H1 (cell line): ENCODE data around the gene H6PD. TPM values are rescaled to one million over a fixed set of nuclear protein-coding genes. Genes with fewer than 3 reads are reported as not detected.

ENCODE experiments used
- CTCF ChIA-PET: fragments of 300-600 bp; sonication (Branson Sonifier 250); formaldehyde crosslinking; loops from one replicate; lab custom pipeline; 2021; ENCODE audit not compliant: partially characterized antibody; lab: Charles Lee
- POLR2A ChIA-PET: fragments of 300-600 bp; sonication (Branson Sonifier 250); formaldehyde crosslinking; loops from one replicate; lab custom pipeline; 2021; ENCODE audit warnings: inconsistent platforms; ENCODE audit not compliant: partially characterized antibody; lab: Charles Lee
- DNase-seq, 2 experiments: peaks; one replicate each; pipeline versions ENCODE4 v3.0.0 to v3.0.0-alpha.2; 2010 to 2022; ENCODE audit warnings: low spot score in 2 of 2, low read depth in 1 of 2, mixed read lengths in 1 of 2
- FAIRE-seq: peaks from 2 replicates; lab custom pipeline; 2011; peaks lifted over from hg19 to GRCh38; lab: Jason Lieb, UNC
- H2AFZ ChIP-seq: 2 replicates; pipeline ENCODE4 v1.8.1; 2012; ENCODE audit warnings: low read length, inconsistent platforms
- H2AK5ac ChIP-seq: 2 replicates; pipeline ENCODE4 v1.6.1; 2013; ENCODE audit warnings: low read depth, low read length
- H2BK120ac ChIP-seq: replicated peaks from 2 replicates; pipeline ENCODE3; 2013; ENCODE audit warnings: low read depth, low read length, inconsistent platforms
- H2BK12ac ChIP-seq: 2 replicates; pipeline ENCODE4 v1.6.1; 2013; ENCODE audit warnings: low read depth, low read length
- H2BK15ac ChIP-seq: 2 replicates; pipeline ENCODE4 v1.6.1; 2013; ENCODE audit warnings: low read length
- H2BK20ac ChIP-seq: 2 replicates; pipeline ENCODE4 v1.6.1; 2013; ENCODE audit warnings: low read length
- H2BK5ac ChIP-seq: 2 replicates; pipeline ENCODE4 v1.6.1; 2013; ENCODE audit warnings: low read depth, low read length
- H3K14ac ChIP-seq: 2 replicates; pipeline ENCODE4 v1.6.1; 2013; ENCODE audit warnings: inconsistent platforms; ENCODE audit not compliant: insufficient read length
- H3K18ac ChIP-seq: 2 replicates; pipeline ENCODE4 v1.6.1; 2013; ENCODE audit warnings: low read length; ENCODE audit errors: extremely low read depth
- H3K23ac ChIP-seq: 2 replicates; pipeline ENCODE4 v1.6.1; 2013; ENCODE audit warnings: inconsistent platforms; ENCODE audit not compliant: insufficient read length
- H3K23me2 ChIP-seq: 2 replicates; pipeline ENCODE4 v1.6.1; 2013; ENCODE audit warnings: low read depth, low read length
- H3K27ac ChIP-seq: 2 replicates; pipeline ENCODE4 v1.6.1; 2011; ENCODE audit warnings: low read depth, low read length, inconsistent platforms
- H3K27me3 ChIP-seq, 4 experiments: replicated peaks in 1 of 4; 1 replicate in 1 of 4; 2 replicates in 3 of 4; pipeline versions ENCODE4 v1.6.1 to v1.8.1; 2011 to 2013; ENCODE audit warnings: low read length in 3 of 4, mild to moderate bottlenecking in 3 of 4, inconsistent platforms in 2 of 4, mixed read lengths in 2 of 4, moderate library complexity in 1 of 4; ENCODE audit not compliant: control insufficient read depth in 3 of 4, insufficient read depth in 3 of 4; ENCODE audit errors: extremely low read depth in 1 of 4
- H3K36me3 ChIP-seq, 4 experiments: 2 replicates each; pipeline versions ENCODE4 v1.6.1 to v1.8.1; 2011 to 2013; ENCODE audit warnings: mild to moderate bottlenecking in 4 of 4, low read length in 3 of 4, moderate library complexity in 2 of 4, control low read depth in 1 of 4, inconsistent platforms in 1 of 4; ENCODE audit not compliant: insufficient read depth in 4 of 4, control insufficient read depth in 2 of 4
- H3K4ac ChIP-seq: replicated peaks from 2 replicates; pipeline ENCODE3; 2013; ENCODE audit warnings: low read length, low read depth, mixed read lengths, inconsistent platforms; ENCODE audit not compliant: insufficient read length
- H3K4me1 ChIP-seq, 4 experiments: replicated peaks in 1 of 4; 1 replicate in 1 of 4; 2 replicates in 3 of 4; pipeline versions ENCODE4 v1.6.1 to v1.8.1; 2011 to 2013; ENCODE audit warnings: low read length in 3 of 4, inconsistent platforms in 2 of 4, mixed read lengths in 1 of 4; ENCODE audit not compliant: insufficient read depth in 4 of 4, control insufficient read depth in 3 of 4
- H3K4me2 ChIP-seq, 2 experiments: 2 replicates each; pipeline versions ENCODE4 v1.6.1 to v1.8.1; 2011 to 2013; ENCODE audit warnings: low read depth in 2 of 2, low read length in 2 of 2, control low read depth in 1 of 2, inconsistent platforms in 1 of 2, mild to moderate bottlenecking in 1 of 2; ENCODE audit not compliant: insufficient read depth in 1 of 2
- H3K4me3 ChIP-seq, 4 experiments: fragments of 200-600, 300-600 bp in 1 of 4; sonication (generic), shearing (Covaris generic), sonication (Bioruptor Twin) in 1 of 4; 2 replicates each; pipeline versions ENCODE4 v1.5.1 to v1.8.1; 2011 to 2016; ENCODE audit warnings: low read length in 4 of 4, low read depth in 3 of 4, control low read depth in 2 of 4, inconsistent platforms in 2 of 4, mild to moderate bottlenecking in 2 of 4, mixed read lengths in 1 of 4, moderate library complexity in 1 of 4; ENCODE audit not compliant: insufficient read depth in 2 of 4; ENCODE audit errors: extremely low read depth in 1 of 4
- H3K56ac ChIP-seq: replicated peaks from 2 replicates; pipeline ENCODE3; 2013; ENCODE audit warnings: low read depth, mild to moderate bottlenecking, mixed read lengths, low read length, inconsistent platforms; ENCODE audit not compliant: insufficient read length
- H3K79me1 ChIP-seq: 2 replicates; pipeline ENCODE4 v1.6.1; 2013; ENCODE audit warnings: low read depth, low read length, control low read depth
- H3K79me2 ChIP-seq, 2 experiments: 2 replicates each; pipeline versions ENCODE4 v1.6.1 to v1.8.1; 2012 to 2013; ENCODE audit warnings: low read length in 2 of 2, mild to moderate bottlenecking in 2 of 2, inconsistent platforms in 1 of 2; ENCODE audit not compliant: insufficient read depth in 2 of 2, control insufficient read depth in 1 of 2
- H3K9ac ChIP-seq, 4 experiments: replicated peaks in 1 of 4; 1 replicate in 1 of 4; 2 replicates in 3 of 4; pipeline versions ENCODE4 v1.6.1 to v1.8.1; 2011 to 2013; ENCODE audit warnings: low read depth in 3 of 4, low read length in 3 of 4, control low read depth in 2 of 4, mild to moderate bottlenecking in 2 of 4, moderate library complexity in 2 of 4, inconsistent platforms in 1 of 4; ENCODE audit errors: extremely low read depth in 1 of 4
- H3K9me3 ChIP-seq, 2 experiments: 2 replicates each; pipeline versions ENCODE4 v1.6.1 to v1.8.1; 2012 to 2013; ENCODE audit warnings: mild to moderate bottlenecking in 2 of 2, moderate library complexity in 2 of 2, control low read depth in 1 of 2, inconsistent platforms in 1 of 2, low read depth in 1 of 2, low read length in 1 of 2, mixed read lengths in 1 of 2; ENCODE audit not compliant: insufficient read depth in 2 of 2
- H4K20me1 ChIP-seq, 2 experiments: replicated peaks in 1 of 2; 2 replicates each; pipeline versions ENCODE3 to v1.8.1; 2011 to 2013; ENCODE audit warnings: inconsistent platforms in 2 of 2, low read length in 2 of 2, mild to moderate bottlenecking in 1 of 2; ENCODE audit not compliant: insufficient read depth in 2 of 2, control insufficient read depth in 1 of 2
- H4K5ac ChIP-seq: 2 replicates; pipeline ENCODE4 v1.6.1; 2013; ENCODE audit warnings: low read length, low read depth, mixed read lengths, inconsistent platforms; ENCODE audit not compliant: insufficient read length
- H4K8ac ChIP-seq: 2 replicates; pipeline ENCODE4 v1.8.0; 2013; ENCODE audit warnings: mild to moderate bottlenecking, moderate library complexity, low read length, inconsistent platforms; ENCODE audit not compliant: insufficient read depth; ENCODE audit errors: extremely low read depth
- H4K91ac ChIP-seq: replicated peaks from 2 replicates; pipeline ENCODE3; 2013; ENCODE audit warnings: low read length, mixed read lengths, inconsistent platforms; ENCODE audit not compliant: insufficient read length
- CBX5 ChIP-seq: fragments of 300-800, 300-1000 bp; sonication (generic); IDR thresholded peaks from 2 replicates; pipeline ENCODE4 v1.7.1; 2016; ENCODE audit warnings: antibody characterized with exemption, low read length, low read depth
- CEBPB ChIP-seq: IDR thresholded peaks from 2 replicates; pipeline ENCODE4 v1.6.1; 2012; ENCODE audit warnings: low read depth, low read length
- RBBP5 ChIP-seq: IDR thresholded peaks from 2 replicates; pipeline ENCODE4 v1.7.1; 2012; ENCODE audit warnings: low read depth, mild to moderate bottlenecking, inconsistent platforms, low read length, moderate library complexity, borderline replicate concordance
- SIX5 ChIP-seq: IDR thresholded peaks from 2 replicates; pipeline ENCODE4 v1.6.1; 2011; ENCODE audit warnings: mild to moderate bottlenecking, low read depth, low read length
- WGBS, 2 experiments: shearing (Covaris generic) in 1 of 2; methylation state at CpG; one replicate each; pipeline versions ENCODE4 v1.1.6 to v1.1.7; 2013 to 2015; ENCODE audit warnings: low lambda C conversion rate in 2 of 2, mixed read lengths in 2 of 2, inconsistent platforms in 1 of 2, low coverage in 1 of 2, missing lambda C conversion rate in 1 of 2; ENCODE audit not compliant: insufficient replicate concordance in 2 of 2, insufficient coverage in 1 of 2, insufficient read length in 1 of 2; ENCODE audit errors: extremely low coverage in 1 of 2, missing lambda C conversion rate in 1 of 2; 5-methylcytosine and 5-hydroxymethylcytosine counted together
- polyA plus RNA-seq, 7 experiments: library from polyadenylated mRNA; depleted of rRNA in 3 of 7; stranded (reverse) in 5 of 7; unstranded in 2 of 7; fragments of >200 nt in 5 of 7; fragments of 200-250 nt in 2 of 7; gene quantifications; 1 replicate in 5 of 7; 2 replicates in 1 of 7; 4 replicates in 1 of 7; pipeline versions ENCODE4 v1.2.1 to v1.2.3, GENCODE V29; 2011 to 2013; ENCODE audit warnings: missing spikeins in 2 of 7, mixed read lengths in 2 of 7
- total RNA-seq: library from RNA; stranded (reverse); fragmentation: NEBNext Ultra II Directional; extraction: Animal tissue kit (Norgen Biotek cat#: 25700); gene quantifications from 2 replicates; pipeline ENCODE4 v1.2.1, GENCODE V29; 2021

Gene H6PD
- total and polyA plus RNA-seq, 2 of the 8 experiments (the other 6 are each of a cell fraction or from before 2014, with no cell fraction given), result 3.6 to 3.8 TPM

GRCh38 chr1:9284061-9284460 is 49.5 kb downstream of the H6PD start:
- no peak overlapping the region for H3K23ac ChIP-seq
- H3K27me3 ChIP-seq, result no peaks in the 10 kb centered on the region
- H3K27ac ChIP-seq, result no peak overlapping the region
- H2BK5ac ChIP-seq, result no peak overlapping the region
- no peak overlapping the region for H3K18ac ChIP-seq
- no peaks in the 10 kb centered on the region; the same call in 1 of the 2 replicates for H3K23me2 ChIP-seq
- no peak overlapping the region for H3K4ac ChIP-seq
- DNase-seq, result no peak
- H3K9me3 ChIP-seq, result peaks cover 6 to 7% of the 10 kb centered on the region in 2 experiments
- H4K20me1 ChIP-seq, result no peaks in the 10 kb centered on the region
- H3K79me2 ChIP-seq, result no peaks in the 10 kb centered on the region
- H2AK5ac ChIP-seq, result no peak overlapping the region
- no peak overlapping the region for H2BK120ac ChIP-seq
- H2BK20ac ChIP-seq, result no peak overlapping the region
- H3K4me3 ChIP-seq, result no peak overlapping the region
- H3K79me1 ChIP-seq, result no peaks in the 10 kb centered on the region
- no peak for FAIRE-seq
- no peak overlapping the region for H3K14ac ChIP-seq
- no peak overlapping the region for H2BK15ac ChIP-seq
- POLR2A ChIA-PET, result no interaction called here
- no peak overlapping the region for H4K91ac ChIP-seq
- H3K4me2 ChIP-seq, result no peak overlapping the region
- H2BK12ac ChIP-seq, result no peak overlapping the region
- 88% methylated on average over 2 of the region's 2 CpGs; no CpG with 5 or more reads in 1 of the 2 experiments for WGBS, 2 experiments
- no peak overlapping the region for H4K5ac ChIP-seq
- CTCF ChIA-PET, result interaction anchor here (0.6 to 6.6 kb wide), 11 partner anchors 8 to 211 kb away, joined by 3 to 61 read pairs (median 3); no protein-coding TSS in a partner anchor
- no peak overlapping the region for H3K9ac ChIP-seq
- TF ChIP-seq CBX5, result no peak
- no peak for TF ChIP-seq CEBPB
- TF ChIP-seq RBBP5, result no peak
- no peak for TF ChIP-seq SIX5
- peaks cover 0 to 12% (median 8%) of the 10 kb centered on the region in 4 experiments; a peak in 6 of 7 replicates for H3K4me1 ChIP-seq
- H2AFZ ChIP-seq, result no peak overlapping the region
- no peak overlapping the region for H4K8ac ChIP-seq
- H3K36me3 ChIP-seq, result no peaks in the 10 kb centered on the region
- no peak overlapping the region for H3K56ac ChIP-seq
